H9 (cell line): ENCODE results near the gene ZNF846. TPM values are rescaled to one million over a fixed set of nuclear protein-coding genes. Genes with fewer than 3 reads are reported as not detected.
A peak's percentile ranks its signal among the peaks of the same experiment; 100 is the strongest.
"Not testable (repeated sequence)": the region's sequence is repeated elsewhere in the genome, so short reads cannot be mapped to it uniquely, and the experiment has no call there.

Experiments
- DNase-seq: peaks from one replicate; pipeline ENCODE4 v3.0.0-alpha.2; 2017
- H2AFZ ChIP-seq: one replicate; pipeline ENCODE4 v1.6.1; 2013; ENCODE audit warnings: mild to moderate bottlenecking, low read length, control low read depth, moderate library complexity
- H2AK5ac ChIP-seq: 2 replicates; pipeline ENCODE4 v1.6.1; 2013; ENCODE audit warnings: low read length, control low read depth, mixed read lengths; ENCODE audit not compliant: insufficient read length
- H2BK120ac ChIP-seq: one replicate; pipeline ENCODE4 v1.6.1; 2013; ENCODE audit warnings: low read depth, mild to moderate bottlenecking, low read length, control low read depth, inconsistent platforms; ENCODE audit not compliant: poor library complexity, severe bottlenecking
- H2BK12ac ChIP-seq: 2 replicates; pipeline ENCODE4 v1.6.1; 2013; ENCODE audit warnings: low read length, control low read depth, mixed read lengths, low read depth; ENCODE audit not compliant: insufficient read length
- H2BK15ac ChIP-seq: 2 replicates; pipeline ENCODE4 v1.6.1; 2013; ENCODE audit warnings: low read depth, low read length, control low read depth
- H2BK20ac ChIP-seq: one replicate; pipeline ENCODE4 v1.6.1; 2013; ENCODE audit warnings: low read depth, mild to moderate bottlenecking, low read length, control low read depth, inconsistent platforms; ENCODE audit not compliant: poor library complexity, severe bottlenecking
- H2BK5ac ChIP-seq: 2 replicates; pipeline ENCODE4 v1.6.1; 2013; ENCODE audit warnings: low read length, control low read depth, mixed read lengths; ENCODE audit not compliant: insufficient read length
- H3K14ac ChIP-seq: 2 replicates; pipeline ENCODE4 v1.6.1; 2013; ENCODE audit warnings: low read length, control low read depth; ENCODE audit not compliant: insufficient read depth
- H3K18ac ChIP-seq: 2 replicates; pipeline ENCODE4 v1.6.1; 2013; ENCODE audit warnings: low read depth, mild to moderate bottlenecking, mixed read lengths, low read length, control low read depth; ENCODE audit not compliant: insufficient read length
- H3K23ac ChIP-seq: 2 replicates; pipeline ENCODE4 v1.6.1; 2013; ENCODE audit warnings: low read length, control low read depth, mixed read lengths, low read depth; ENCODE audit not compliant: insufficient read length
- H3K23me2 ChIP-seq: 2 replicates; pipeline ENCODE4 v1.6.1; 2013; ENCODE audit warnings: low read depth, mild to moderate bottlenecking, mixed read lengths, low read length, control low read depth; ENCODE audit not compliant: insufficient read length, poor library complexity, severe bottlenecking
- H3K27ac ChIP-seq: 2 replicates; pipeline ENCODE4 v1.5.1; 2013; ENCODE audit warnings: low read length, control low read depth, mixed read lengths, low read depth; ENCODE audit not compliant: insufficient read length
- H3K27me3 ChIP-seq: 2 replicates; pipeline ENCODE4 v1.6.1; 2013; ENCODE audit warnings: low read length, control low read depth, inconsistent platforms; ENCODE audit not compliant: insufficient read depth
- H3K4ac ChIP-seq: 2 replicates; pipeline ENCODE4 v1.6.1; 2013; ENCODE audit warnings: low read depth, mild to moderate bottlenecking, control low read depth, inconsistent platforms, low read length, moderate library complexity
- H3K4me1 ChIP-seq: 2 replicates; pipeline ENCODE4 v1.6.1; 2013; ENCODE audit warnings: low read length, control low read depth, inconsistent platforms; ENCODE audit not compliant: insufficient read depth
- H3K4me2 ChIP-seq: 2 replicates; pipeline ENCODE4 v1.6.1; 2013; ENCODE audit warnings: low read length, control low read depth, mixed read lengths; ENCODE audit not compliant: insufficient read length, insufficient read depth
- H3K56ac ChIP-seq: 2 replicates; pipeline ENCODE4 v1.6.1; 2013; ENCODE audit warnings: low read depth, mild to moderate bottlenecking, mixed read lengths, low read length, control low read depth; ENCODE audit not compliant: insufficient read length
- H3K79me1 ChIP-seq: 2 replicates; pipeline ENCODE4 v1.6.1; 2013; ENCODE audit warnings: low read depth, mild to moderate bottlenecking, moderate library complexity, low read length, control low read depth, inconsistent platforms; ENCODE audit not compliant: insufficient read depth, poor library complexity, severe bottlenecking
- H3K79me2 ChIP-seq: 2 replicates; pipeline ENCODE4 v1.6.1; 2013; ENCODE audit warnings: low read length, control low read depth, inconsistent platforms; ENCODE audit not compliant: insufficient read depth
- H3K9ac ChIP-seq: 2 replicates; pipeline ENCODE4 v1.6.1; 2013; ENCODE audit warnings: low read length, control low read depth, mixed read lengths; ENCODE audit not compliant: insufficient read length; ENCODE audit errors: extremely low read depth
- H3K9me3 ChIP-seq: one replicate; pipeline ENCODE4 v1.6.1; 2013; ENCODE audit warnings: low read depth, low read length, inconsistent platforms; ENCODE audit not compliant: control insufficient read depth
- H3T11ph ChIP-seq: one replicate; pipeline ENCODE4 v1.6.1; 2013; ENCODE audit warnings: mild to moderate bottlenecking, low read length, control low read depth, inconsistent platforms
- H4K20me1 ChIP-seq: one replicate; pipeline ENCODE4 v1.6.1; 2013; ENCODE audit not compliant: control insufficient read depth, insufficient read length, insufficient read depth
- H4K5ac ChIP-seq: 2 replicates; pipeline ENCODE4 v1.6.1; 2013; ENCODE audit warnings: low read depth, mild to moderate bottlenecking, mixed read lengths, low read length, control low read depth; ENCODE audit not compliant: insufficient read length
- H4K8ac ChIP-seq: replicated peaks from 2 replicates; pipeline ENCODE4 v1.6.1; 2013; ENCODE audit warnings: low read length, control low read depth, mixed read lengths, low read depth; ENCODE audit not compliant: insufficient read length
- H4K91ac ChIP-seq: 2 replicates; pipeline ENCODE4 v1.6.1; 2013; ENCODE audit warnings: low read depth, mild to moderate bottlenecking, moderate library complexity, mixed read lengths, low read length, control low read depth; ENCODE audit not compliant: insufficient read length
- H3K27ac Mint-ChIP-seq, 3 experiments: 2 replicates in 2 of 3; 3 replicates in 1 of 3; pipeline ENCODE4 v1.8.0; 2020 to 2021; ENCODE audit warnings: mixed read lengths in 3 of 3, mild to moderate bottlenecking in 1 of 3, moderate library complexity in 1 of 3
- H3K27me3 Mint-ChIP-seq: 2 replicates; pipeline ENCODE4 v1.8.0; 2021; ENCODE audit warnings: low read depth, mild to moderate bottlenecking, moderate library complexity, mixed read lengths
- H3K36me3 Mint-ChIP-seq, 3 experiments: 2 replicates in 2 of 3; 3 replicates in 1 of 3; pipeline ENCODE4 v1.8.0; 2020 to 2021; ENCODE audit warnings: low read depth in 3 of 3, mixed read lengths in 3 of 3; ENCODE audit not compliant: insufficient read depth in 1 of 3
- H3K4me1 Mint-ChIP-seq, 2 experiments: 2 replicates each; pipeline ENCODE4 v1.8.0; 2020; ENCODE audit warnings: mixed read lengths in 2 of 2
- H3K4me3 Mint-ChIP-seq, 2 experiments: 2 replicates in 1 of 2; 3 replicates in 1 of 2; pipeline ENCODE4 v1.8.0; 2020 to 2021; ENCODE audit warnings: mild to moderate bottlenecking in 2 of 2, mixed read lengths in 2 of 2, moderate library complexity in 1 of 2
- H3K9me3 Mint-ChIP-seq, 2 experiments: 2 replicates in 1 of 2; 3 replicates in 1 of 2; pipeline ENCODE4 v1.8.0; 2020; ENCODE audit warnings: mild to moderate bottlenecking in 2 of 2, mixed read lengths in 2 of 2, moderate library complexity in 1 of 2
- WGBS: extraction: QIAGEN DNeasy Blood & Tissue Kit; methylation state at CpG from one replicate; pipeline ENCODE4 v1.1.7; 2013; ENCODE audit warnings: missing lambda C conversion rate, low lambda C conversion rate, mixed read lengths; ENCODE audit not compliant: insufficient read length; ENCODE audit errors: extremely low coverage; 5-methylcytosine and 5-hydroxymethylcytosine counted together
- total RNA-seq: library from RNA; stranded (reverse); gene quantifications from 2 replicates; pipeline ENCODE4 v1.2.1, GENCODE V29; 2021
- TF ChIP-seq, protein P1 (sequence below): fragments of 200-600 bp; sonication (generic); conservative IDR thresholded peaks from 3 replicates; pipeline ENCODE4 v1.8.0; 2021; ENCODE audit warnings: antibody characterized with exemption, mild to moderate bottlenecking

Gene ZNF846
- total RNA-seq, 1 experiment from 2014 or later: 9.2 TPM

DNA sequence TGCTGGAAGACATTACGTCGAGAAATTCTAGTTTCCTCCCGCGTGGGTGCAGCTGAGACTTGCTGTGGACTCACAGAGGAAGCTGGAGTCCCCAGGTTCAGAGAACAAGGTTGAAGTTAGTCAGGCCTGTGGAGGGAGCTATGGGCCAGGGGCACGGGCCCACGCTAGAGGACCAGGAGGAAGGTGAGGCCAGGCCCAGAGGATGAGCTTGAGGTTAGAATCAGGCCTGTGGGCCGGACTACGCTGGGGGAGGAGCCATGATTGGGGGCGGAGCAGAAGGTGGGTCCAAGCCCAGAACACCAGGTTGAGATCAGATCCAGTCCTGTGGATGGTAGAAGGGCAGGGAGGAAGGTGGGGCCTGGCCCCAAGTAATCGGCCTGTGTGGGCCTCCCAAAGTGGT, 32.6 kb downstream of the ZNF846 start:
- H3T11ph ChIP-seq: no peak overlapping the region
- H3K36me3 Mint-ChIP-seq: peaks cover 2 to 6% (median 4%) of the 10 kb centered on the region in 3 experiments; a peak in 6 of 7 replicates
- H3K56ac ChIP-seq: no peak overlapping the region
- H4K20me1 ChIP-seq: peaks cover 2% of the 10 kb centered on the region
- TF ChIP-seq, protein P1, sequence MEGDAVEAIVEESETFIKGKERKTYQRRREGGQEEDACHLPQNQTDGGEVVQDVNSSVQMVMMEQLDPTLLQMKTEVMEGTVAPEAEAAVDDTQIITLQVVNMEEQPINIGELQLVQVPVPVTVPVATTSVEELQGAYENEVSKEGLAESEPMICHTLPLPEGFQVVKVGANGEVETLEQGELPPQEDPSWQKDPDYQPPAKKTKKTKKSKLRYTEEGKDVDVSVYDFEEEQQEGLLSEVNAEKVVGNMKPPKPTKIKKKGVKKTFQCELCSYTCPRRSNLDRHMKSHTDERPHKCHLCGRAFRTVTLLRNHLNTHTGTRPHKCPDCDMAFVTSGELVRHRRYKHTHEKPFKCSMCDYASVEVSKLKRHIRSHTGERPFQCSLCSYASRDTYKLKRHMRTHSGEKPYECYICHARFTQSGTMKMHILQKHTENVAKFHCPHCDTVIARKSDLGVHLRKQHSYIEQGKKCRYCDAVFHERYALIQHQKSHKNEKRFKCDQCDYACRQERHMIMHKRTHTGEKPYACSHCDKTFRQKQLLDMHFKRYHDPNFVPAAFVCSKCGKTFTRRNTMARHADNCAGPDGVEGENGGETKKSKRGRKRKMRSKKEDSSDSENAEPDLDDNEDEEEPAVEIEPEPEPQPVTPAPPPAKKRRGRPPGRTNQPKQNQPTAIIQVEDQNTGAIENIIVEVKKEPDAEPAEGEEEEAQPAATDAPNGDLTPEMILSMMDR: no peak
- H4K91ac ChIP-seq: no peak overlapping the region
- no peaks in the 10 kb centered on the region for H3K4me1 ChIP-seq
- H3K4me1 Mint-ChIP-seq: no peaks in the 10 kb centered on the region
- H2AK5ac ChIP-seq: no peak overlapping the region
- H3K23me2 ChIP-seq: no peaks in the 10 kb centered on the region
- peaks cover 2% of the 10 kb centered on the region for H3K27me3 Mint-ChIP-seq
- no CpG with 5 or more reads among the region's 10 CpGs for WGBS
- peaks cover 50 to 55% of the 10 kb centered on the region in 2 experiments for H3K9me3 Mint-ChIP-seq
- H3K79me1 ChIP-seq: no peaks in the 10 kb centered on the region
- H3K4me3 Mint-ChIP-seq: no peak overlapping the region
- no peaks in the 10 kb centered on the region for H3K27me3 ChIP-seq
- no peak overlapping the region for H3K27ac ChIP-seq
- no peak overlapping the region for H3K18ac ChIP-seq
- H3K9ac ChIP-seq: no peak overlapping the region
- H3K14ac ChIP-seq: no peak overlapping the region
- H2AFZ ChIP-seq: no peak overlapping the region
- peaks cover 6% of the 10 kb centered on the region for H3K9me3 ChIP-seq
- no peak overlapping the region for H3K23ac ChIP-seq
- DNase-seq: no peak
- no peak overlapping the region for H2BK120ac ChIP-seq
- H3K79me2 ChIP-seq: no peaks in the 10 kb centered on the region
- H3K4me2 ChIP-seq: no peak overlapping the region
- H4K5ac ChIP-seq: no peak overlapping the region
- H3K27ac Mint-ChIP-seq: 0 out of 7 replicates have a peak overlapping the region, but pooled peaks of 1 of the 3 experiments have one; percentile 27
- H2BK5ac ChIP-seq: no peak overlapping the region
- H2BK20ac ChIP-seq: no peak overlapping the region
- H2BK12ac ChIP-seq: no peak overlapping the region
- H2BK15ac ChIP-seq: no peak overlapping the region
- H4K8ac ChIP-seq: no peak overlapping the region
- H3K4ac ChIP-seq: no peak overlapping the region

DNA sequence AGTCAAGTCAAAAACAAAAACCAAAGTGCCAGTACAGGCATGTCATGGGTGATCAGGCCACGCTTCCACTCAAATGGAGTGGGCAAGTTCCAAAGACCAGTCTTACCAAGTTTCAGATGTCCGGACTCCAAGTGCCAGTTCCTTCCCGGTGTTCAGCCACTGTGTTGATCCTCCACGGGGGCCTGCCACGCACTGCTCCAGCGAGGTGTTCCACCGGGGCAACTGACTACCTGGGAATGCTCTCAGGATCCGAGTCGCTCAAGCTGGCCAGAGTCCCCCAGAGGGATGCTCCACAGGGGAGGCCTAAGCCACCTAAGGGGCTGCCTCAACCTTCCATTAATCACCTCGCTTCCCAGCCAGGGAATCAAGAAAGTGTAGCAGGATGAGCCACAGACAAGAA, 38.5 kb downstream of the ZNF846 start:
- not testable (repeated sequence) for H2AK5ac ChIP-seq, H3K4me3 Mint-ChIP-seq, H3K4me2 ChIP-seq, H2BK20ac ChIP-seq, DNase-seq, H2BK12ac ChIP-seq, H3K56ac ChIP-seq, H3K27ac Mint-ChIP-seq, H3K79me1 ChIP-seq, H3K36me3 Mint-ChIP-seq, H4K20me1 ChIP-seq, H2BK5ac ChIP-seq, H3K14ac ChIP-seq, H3K4ac ChIP-seq, H4K5ac ChIP-seq, H3K23ac ChIP-seq, H2BK120ac ChIP-seq, H2AFZ ChIP-seq, H3T11ph ChIP-seq, H3K4me1 Mint-ChIP-seq, H3K27me3 Mint-ChIP-seq, H2BK15ac ChIP-seq, H3K27me3 ChIP-seq, H3K79me2 ChIP-seq, H4K91ac ChIP-seq, H3K9ac ChIP-seq, H3K23me2 ChIP-seq, H4K8ac ChIP-seq, H3K4me1 ChIP-seq, H3K9me3 ChIP-seq, H3K18ac ChIP-seq, H3K27ac ChIP-seq
- no CpG with 5 or more reads among the region's 10 CpGs for WGBS
- H3K9me3 Mint-ChIP-seq: peaks cover 45 to 46% of the 10 kb centered on the region in 2 experiments
